Kidney epithelial cell (primary cell): ENCODE results near the gene PCNT. TPM values are rescaled to one million over a fixed set of nuclear protein-coding genes. Genes with fewer than 3 reads are reported as not detected.

Experiments used
- DNase-seq: peaks from one replicate; pipeline ENCODE4 v3.0.0-alpha.2; 2010; ENCODE audit warnings: low read depth
- H3K27me3 ChIP-seq: 2 replicates; pipeline ENCODE4 v1.6.0; 2011; ENCODE audit warnings: low read length; ENCODE audit not compliant: control insufficient read depth, insufficient read depth
- H3K36me3 ChIP-seq: 2 replicates; pipeline ENCODE4 v1.5.1; 2011; ENCODE audit warnings: low read length; ENCODE audit not compliant: control insufficient read depth, insufficient read depth
- H3K4me3 ChIP-seq: 2 replicates; pipeline ENCODE4 v1.5.1; 2011; ENCODE audit warnings: low read depth, mild to moderate bottlenecking, control low read depth, low read length
- CTCF ChIP-seq: IDR thresholded peaks from 2 replicates; pipeline ENCODE4 v1.5.1; 2011; ENCODE audit warnings: mild to moderate bottlenecking, moderate library complexity, low read length, control low read depth, inconsistent platforms; ENCODE audit not compliant: insufficient read depth, poor library complexity, severe bottlenecking
- total RNA-seq: library from RNA; depleted of rRNA; stranded (reverse); fragments of >200 nt; gene quantifications from 2 replicates; pipeline ENCODE4 v1.2.3, GENCODE V29; 2015

PCNT gene
- total RNA-seq, 1 donor from 2014 or later = 22.2 TPM

GRCh38 chr21:46388206-46388880 is 64.4 kb downstream of the PCNT start:
- DNase-seq = no peak
- Histone ChIP-seq H3K4me3 (no peak overlapping the region), H3K36me3 (no peaks in the 10 kb centered on the region), H3K27me3 (no peaks in the 10 kb centered on the region)
- TF ChIP-seq CTCF = no peak

- no peak for TF ChIP-seq CTCF
- no peak overlapping the region for H3K4me3 ChIP-seq
- no peaks in the 10 kb centered on the region for H3K36me3 ChIP-seq
- DNase-seq = no peak
- H3K27me3 ChIP-seq = no peaks in the 10 kb centered on the region
These were observed 64.9 kb downstream of the PCNT start for GRCh38 chr21:46388896-46389295.

- Histone ChIP-seq H3K4me3 (no peak overlapping the region), H3K27me3 (no peaks in the 10 kb centered on the region), H3K36me3 (no peaks in the 10 kb centered on the region)
- no peak for TF ChIP-seq CTCF
- DNase-seq = no peak
These were observed 66.9 kb downstream of the PCNT start for GRCh38 chr21:46390603-46391545.

- DNase-seq = no peak
- H3K36me3 ChIP-seq = no peaks in the 10 kb centered on the region
These were observed 67.8 kb downstream of the PCNT start for GRCh38 chr21:46391773-46392172.

GRCh38 chr21:46392921-46393320 is 69.0 kb downstream of the PCNT start:
- no peaks in the 10 kb centered on the region for H3K36me3 ChIP-seq
- DNase-seq = no peak
- H3K27me3 ChIP-seq = no peaks in the 10 kb centered on the region
- TF ChIP-seq CTCF = no peak
- H3K4me3 ChIP-seq = no peak overlapping the region

More at GRCh38 chr21:46391773-46392172, 67.8 kb downstream of the PCNT start:
- Histone ChIP-seq H3K27me3 (no peaks in the 10 kb centered on the region), H3K4me3 (no peak overlapping the region)
- TF ChIP-seq CTCF = no peak
